ENCODE measurements around the gene SLC7A8. TPM values are rescaled to one million over a fixed set of nuclear protein-coding genes. Genes with fewer than 3 reads are reported as not detected.
A peak's percentile ranks its signal among the peaks of the same experiment; 100 is the strongest.

Gene SLC7A8
- total RNA-seq, 4 donors from 2014 or later, result 44.2 to 79.4 (median 53.1) TPM

- no peak overlapping the region for H3K27ac ChIP-seq
- DNase-seq, result no peak
- intact Hi-C loops (cut with DNase I), result no loop called here
- no peaks in the 10 kb centered on the region for H3K9me3 ChIP-seq
- no peak overlapping the region for H3K4me3 ChIP-seq (replicated peaks in 1 of 3)
- H3K27me3 ChIP-seq, result no peaks in the 10 kb centered on the region
- no peak for TF ChIP-seq CTCF (IDR thresholded peaks at IDR 0.05)
- no peak for TF ChIP-seq POLR2A (IDR thresholded peaks at IDR 0.05)
- H3K4me1 ChIP-seq, result peaks cover 10 to 19% of the 10 kb centered on the region in 2 donors
- peaks cover 38 to 60% of the 10 kb centered on the region in 2 donors for H3K36me3 ChIP-seq
- 85 to 100% methylated on average over 1 of the region's 1 CpG for WGBS, 2 donors
These were observed 96.9 kb downstream of the SLC7A8 start for GRCh38 chr14:23086565-23086964.

- Histone ChIP-seq H3K36me3 (peaks cover 49 to 71% of the 10 kb centered on the region in 2 donors), H3K4me1 (peaks cover 2 to 8% of the 10 kb centered on the region in 2 donors), H3K27ac (no peak overlapping the region), H3K4me3 (replicated peaks in 1 of 3) (no peak overlapping the region), H3K27me3 (no peaks in the 10 kb centered on the region), H3K9me3 (no peaks in the 10 kb centered on the region)
- TF ChIP-seq CTCF (IDR thresholded peaks at IDR 0.05) (no peak), POLR2A (IDR thresholded peaks at IDR 0.05) (no peak)
- 90 to 93% methylated on average over 3 of the region's 3 CpGs for WGBS, 2 donors
- no peak for DNase-seq
- intact Hi-C loops (cut with DNase I), result no loop called here
These were observed 98.0 kb downstream of the SLC7A8 start for GRCh38 chr14:23085458-23085857.

- Histone ChIP-seq H3K27me3 (no peaks in the 10 kb centered on the region), H3K4me1 (peaks cover 0 to 3% of the 10 kb centered on the region in 2 donors), H3K9me3 (no peaks in the 10 kb centered on the region), H3K27ac (no peak overlapping the region), H3K36me3 (peaks cover 69 to 83% of the 10 kb centered on the region in 2 donors), H3K4me3 (replicated peaks in 1 of 3) (no peak overlapping the region)
- TF ChIP-seq POLR2A (IDR thresholded peaks at IDR 0.05), result no peak
- no peak for TF ChIP-seq CTCF (IDR thresholded peaks at IDR 0.05)
- DNase-seq, result no peak
- intact Hi-C loops (cut with DNase I), result no loop called here
- 75 to 80% methylated on average over 1 of the region's 1 CpG for WGBS, 2 donors
These were observed 103.0 kb downstream of the SLC7A8 start for GRCh38 chr14:23080474-23080873.

- intact Hi-C loops (cut with DNase I), result loop anchor here (5.0 kb wide), 1 partner anchor 108 kb away; no protein-coding TSS in a partner anchor
- Histone ChIP-seq H3K4me3 (replicated peaks in 1 of 3) (no peak overlapping the region), H3K27ac (no peak overlapping the region), H3K9me3 (no peaks in the 10 kb centered on the region), H3K36me3 (peaks cover 73 to 75% of the 10 kb centered on the region in 2 donors), H3K4me1 (peaks cover 0 to 3% of the 10 kb centered on the region in 2 donors), H3K27me3 (no peaks in the 10 kb centered on the region)
- TF ChIP-seq CTCF (IDR thresholded peaks at IDR 0.05), result no peak
- no peak for TF ChIP-seq POLR2A (IDR thresholded peaks at IDR 0.05)
- no peak for DNase-seq
- 94 to 95% methylated on average over 2 of the region's 2 CpGs for WGBS, 2 donors
These were observed 103.7 kb downstream of the SLC7A8 start for GRCh38 chr14:23079716-23080115.

- no peaks in the 10 kb centered on the region for H3K9me3 ChIP-seq
- 58 to 66% methylated on average over 2 of the region's 2 CpGs for WGBS, 2 donors
- intact Hi-C loops (cut with DNase I), result loop anchor here (5.0 kb wide), 1 partner anchor 109 kb away; no protein-coding TSS in a partner anchor
- peaks cover 79 to 80% of the 10 kb centered on the region in 2 donors for H3K36me3 ChIP-seq
- H3K27me3 ChIP-seq, result no peaks in the 10 kb centered on the region
- no peak for TF ChIP-seq CTCF (IDR thresholded peaks at IDR 0.05)
- no peak for TF ChIP-seq POLR2A (IDR thresholded peaks at IDR 0.05)
- H3K4me1 ChIP-seq, result peaks cover 0 to 3% of the 10 kb centered on the region in 2 donors
- peak in 1 of 2 donors; percentile 36 for DNase-seq
- H3K4me3 ChIP-seq (replicated peaks in 1 of 3), result no peak overlapping the region
- peak overlapping the region in 1 of 3 donors; percentile 2 for H3K27ac ChIP-seq
These were observed 104.8 kb downstream of the SLC7A8 start for GRCh38 chr14:23078692-23079116.

Data from thyroid gland (tissue), 4 donors.